Gastroesophageal sphincter (tissue), 3 donors: ENCODE data around the gene C3.

Source experiments
- CTCF ChIP-seq, 4 experiments: fragments of 200-600 bp in 2 of 4; fragments of 450-650 bp in 2 of 4; sonication (generic) in 1 of 4; IDR thresholded peaks; one replicate each; pipeline ENCODE4 v1.5.1; 2017 to 2019; ENCODE audit warnings: antibody characterized with exemption in 4 of 4, mild to moderate bottlenecking in 2 of 4, moderate library complexity in 2 of 4
- EP300 ChIP-seq: sonication (generic); formaldehyde crosslinking; IDR thresholded peaks from one replicate; pipeline ENCODE4 v1.6.1; 2017; ENCODE audit warnings: antibody characterized with exemption, mild to moderate bottlenecking
- POLR2A ChIP-seq, 2 donors: fragments of 450-650 bp; IDR thresholded peaks; one replicate each; pipeline ENCODE4 v1.6.1; 2017; ENCODE audit warnings: antibody characterized with exemption in 2 of 2, mild to moderate bottlenecking in 2 of 2, moderate library complexity in 1 of 2
- POLR2AphosphoS5 ChIP-seq: sonication (generic); formaldehyde crosslinking; IDR thresholded peaks from one replicate; pipeline ENCODE4 v1.6.1; 2017; ENCODE audit warnings: antibody characterized with exemption

DNA sequence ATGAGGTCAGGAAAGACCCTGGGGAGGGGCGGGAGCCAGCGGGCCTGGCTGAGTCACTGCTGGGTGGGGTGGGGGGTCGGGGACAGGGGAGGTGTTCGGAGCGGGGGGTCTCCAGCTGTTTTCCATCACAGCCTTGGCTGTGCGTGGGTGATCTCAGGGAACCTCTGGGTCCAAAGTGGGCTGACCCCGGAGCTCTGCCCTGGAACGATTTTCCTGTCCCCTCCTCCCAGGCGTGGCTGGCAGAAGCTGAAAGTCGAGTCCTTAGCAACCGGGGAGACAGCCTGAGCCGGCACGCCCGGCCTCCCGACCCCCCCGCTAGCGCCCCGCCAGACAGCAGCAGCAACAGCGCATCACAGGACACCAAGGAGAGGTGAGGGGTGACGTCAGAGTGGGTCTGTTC lies 29.6 kb upstream of the C3 start:
- no peak for TF ChIP-seq CTCF (IDR thresholded peaks at IDR 0.05)
- no peak for TF ChIP-seq POLR2AphosphoS5
- TF ChIP-seq POLR2A (IDR thresholded peaks at IDR 0.05): no peak
- no peak for TF ChIP-seq EP300
